Sigmoid colon (tissue), 7 donors: ENCODE data around the gene SLC8A1. TPM values are rescaled to one million over a fixed set of nuclear protein-coding genes. Genes with fewer than 3 reads are reported as not detected.

Source experiments
- DNase-seq: peaks from one replicate; pipeline ENCODE4 v3.0.0-alpha.2; 2019
- H3K27ac ChIP-seq, 4 donors: fragments of 200-600 bp; sonication (generic); one replicate each; pipeline ENCODE4 v1.5.1; 2016 to 2019; ENCODE audit warnings: mild to moderate bottlenecking in 1 of 4
- H3K27me3 ChIP-seq, 3 donors: fragments of 200-600 bp; sonication (generic); one replicate each; pipeline ENCODE4 v1.5.1; 2019; ENCODE audit warnings: mild to moderate bottlenecking in 1 of 3
- H3K36me3 ChIP-seq, 4 donors: fragments of 200-600 bp; sonication (generic); one replicate each; pipeline ENCODE4 v1.5.1; 2016 to 2019
- H3K4me1 ChIP-seq, 4 donors: fragments of 200-600 bp; sonication (generic); one replicate each; pipeline ENCODE4 v1.5.1; 2017 to 2019
- H3K4me3 ChIP-seq, 4 donors: fragments of 200-600 bp; sonication (generic); one replicate each; pipeline ENCODE4 v1.5.1; 2017 to 2019; ENCODE audit warnings: mild to moderate bottlenecking in 2 of 4, moderate library complexity in 1 of 4
- H3K9me3 ChIP-seq, 4 donors: fragments of 200-600 bp in 3 of 4; sonication (generic) in 3 of 4; one replicate each; pipeline versions ENCODE4 v1.5.1 to v1.6.1; 2013 to 2019
- EP300 ChIP-seq, 4 donors: sonication (generic); formaldehyde crosslinking; IDR thresholded peaks; one replicate each; pipeline ENCODE4 v1.6.1; 2017; ENCODE audit warnings: antibody characterized with exemption in 4 of 4
- POLR2A ChIP-seq, 2 donors: fragments of 450-650 bp; IDR thresholded peaks; one replicate each; pipeline ENCODE4 v1.6.1; 2016; ENCODE audit warnings: antibody characterized with exemption in 2 of 2, mild to moderate bottlenecking in 2 of 2, moderate library complexity in 2 of 2
- POLR2AphosphoS5 ChIP-seq, 4 donors: sonication (generic); formaldehyde crosslinking; IDR thresholded peaks; one replicate each; pipeline ENCODE4 v1.6.1; 2017; ENCODE audit warnings: antibody characterized with exemption in 4 of 4
- WGBS, 2 donors: extraction: QIAGEN DNeasy Blood & Tissue Kit; methylation state at CpG; one replicate each; pipeline ENCODE4 v1.1.7; 2013; 5-methylcytosine and 5-hydroxymethylcytosine counted together
- intact Hi-C: fragments of 100-400 bp; cut with DNase I; formaldehyde crosslinking; loops from one replicate; pipeline ENCODE4 v1.15.1; 2023
- polyA plus RNA-seq, 3 donors: library from polyadenylated mRNA; stranded (reverse); fragments of 200-250 nt; gene quantifications; one replicate each; pipeline ENCODE4 v1.2.3, GENCODE V29; 2013
- total RNA-seq, 4 donors: library from RNA; depleted of rRNA; stranded (reverse); fragments of >200 nt; gene quantifications; one replicate each; pipeline ENCODE4 v1.1.0, GENCODE V29; 2016
- TF ChIP-seq, protein P1 (sequence below), 4 experiments: fragments of 450-650 bp in 3 of 4; fragments of 200-600 bp in 1 of 4; IDR thresholded peaks; one replicate each; pipeline ENCODE4 v1.5.1; 2016 to 2019; ENCODE audit warnings: antibody characterized with exemption in 4 of 4, mild to moderate bottlenecking in 3 of 4, moderate library complexity in 2 of 4
- donor health status: healthy with polysubstance abuse.
- donor health status: Bipolar disorder and iron deficiency.
- donor health status: healthy.

SLC8A1 gene
- total and polyA plus RNA-seq, 7 donors, result 0.60 to 337 (median 229) TPM

- Histone ChIP-seq H3K4me1 (peaks cover 0 to 7% (median under 1%) of the 10 kb centered on the region in 4 donors), H3K27ac (no peak overlapping the region), H3K9me3 (no peaks in the 10 kb centered on the region), H3K27me3 (no peaks in the 10 kb centered on the region), H3K4me3 (no peak overlapping the region), H3K36me3 (peaks cover 0 to 21% (median 0%) of the 10 kb centered on the region in 4 donors)
- TF ChIP-seq POLR2AphosphoS5 (IDR thresholded peaks at IDR 0.05), result no peak
- no peak for TF ChIP-seq EP300 (IDR thresholded peaks at IDR 0.05)
- TF ChIP-seq, protein P1, sequence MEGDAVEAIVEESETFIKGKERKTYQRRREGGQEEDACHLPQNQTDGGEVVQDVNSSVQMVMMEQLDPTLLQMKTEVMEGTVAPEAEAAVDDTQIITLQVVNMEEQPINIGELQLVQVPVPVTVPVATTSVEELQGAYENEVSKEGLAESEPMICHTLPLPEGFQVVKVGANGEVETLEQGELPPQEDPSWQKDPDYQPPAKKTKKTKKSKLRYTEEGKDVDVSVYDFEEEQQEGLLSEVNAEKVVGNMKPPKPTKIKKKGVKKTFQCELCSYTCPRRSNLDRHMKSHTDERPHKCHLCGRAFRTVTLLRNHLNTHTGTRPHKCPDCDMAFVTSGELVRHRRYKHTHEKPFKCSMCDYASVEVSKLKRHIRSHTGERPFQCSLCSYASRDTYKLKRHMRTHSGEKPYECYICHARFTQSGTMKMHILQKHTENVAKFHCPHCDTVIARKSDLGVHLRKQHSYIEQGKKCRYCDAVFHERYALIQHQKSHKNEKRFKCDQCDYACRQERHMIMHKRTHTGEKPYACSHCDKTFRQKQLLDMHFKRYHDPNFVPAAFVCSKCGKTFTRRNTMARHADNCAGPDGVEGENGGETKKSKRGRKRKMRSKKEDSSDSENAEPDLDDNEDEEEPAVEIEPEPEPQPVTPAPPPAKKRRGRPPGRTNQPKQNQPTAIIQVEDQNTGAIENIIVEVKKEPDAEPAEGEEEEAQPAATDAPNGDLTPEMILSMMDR (IDR thresholded peaks at IDR 0.05), result no peak
- TF ChIP-seq POLR2A (IDR thresholded peaks at IDR 0.05), result no peak
- intact Hi-C loops, result no loop called here
- DNase-seq, result no peak
- WGBS, 2 donors, result 53 to 59% methylated on average over 2 of the region's 2 CpGs
These were observed 304.5 kb downstream of the SLC8A1 start for GRCh38 chr2:40147360-40147759.

DNA sequence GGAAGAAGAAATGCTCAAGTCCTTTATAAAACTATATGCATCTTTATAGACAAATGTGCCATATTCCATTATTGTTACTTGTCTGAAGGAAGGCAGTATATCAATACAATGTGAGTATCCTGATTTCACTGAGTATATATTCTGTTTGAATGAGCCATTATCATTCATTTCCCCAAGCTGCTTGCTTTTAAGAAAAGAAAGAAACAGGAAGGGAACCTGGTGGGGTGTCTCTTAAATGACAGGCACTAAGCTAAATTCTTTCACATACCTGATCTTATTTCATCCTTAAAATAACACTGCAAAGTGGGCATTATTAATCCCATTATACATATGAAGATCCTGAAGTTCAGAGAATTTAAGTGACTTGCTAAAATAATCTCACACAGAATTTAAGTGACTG, 307.9 kb downstream of the SLC8A1 start:
- Histone ChIP-seq H3K27me3 (no peaks in the 10 kb centered on the region), H3K9me3 (no peaks in the 10 kb centered on the region)
- intact Hi-C loops, result no loop called here

GRCh38 chr2:40138314-40138713, 313.6 kb downstream of the SLC8A1 start:
- WGBS, 2 donors, result 41 to 69% methylated on average over 1 of the region's 1 CpG

More for the DNA sequence above, 307.9 kb downstream of the SLC8A1 start:
- TF ChIP-seq EP300 (IDR thresholded peaks at IDR 0.05), result no peak
- TF ChIP-seq POLR2AphosphoS5 (IDR thresholded peaks at IDR 0.05), result no peak
- TF ChIP-seq POLR2A (IDR thresholded peaks at IDR 0.05), result no peak
- TF ChIP-seq, protein P1 (IDR thresholded peaks at IDR 0.05), result no peak
- Histone ChIP-seq H3K36me3 (peaks cover 0 to 14% (median 0%) of the 10 kb centered on the region in 4 donors), H3K4me3 (no peak overlapping the region), H3K4me1 (peaks cover 0 to 27% (median 15%) of the 10 kb centered on the region in 4 donors), H3K27ac (no peak overlapping the region)
- DNase-seq, result no peak

GRCh38 chr2:40131081-40131704, 320.7 kb downstream of the SLC8A1 start:
- intact Hi-C loops, result no loop called here
- TF ChIP-seq, protein P1 (IDR thresholded peaks at IDR 0.05), result no peak
- TF ChIP-seq POLR2A (IDR thresholded peaks at IDR 0.05) (no peak), POLR2AphosphoS5 (IDR thresholded peaks at IDR 0.05) (no peak), EP300 (IDR thresholded peaks at IDR 0.05) (no peak)
- 63 to 79% methylated on average over 3 of the region's 3 CpGs for WGBS, 2 donors
- Histone ChIP-seq H3K4me1 (peaks cover 0 to 52% (median 41%) of the 10 kb centered on the region in 4 donors), H3K27ac (peak overlapping the region in 3 of 4 donors; percentile 61 to 83 (median 77)), H3K27me3 (no peaks in the 10 kb centered on the region), H3K4me3 (no peak overlapping the region), H3K36me3 (no peaks in the 10 kb centered on the region), H3K9me3 (no peaks in the 10 kb centered on the region)
- no peak for DNase-seq

More at GRCh38 chr2:40138314-40138713, 313.6 kb downstream of the SLC8A1 start:
- intact Hi-C loops, result no loop called here
- Histone ChIP-seq H3K4me3 (no peak overlapping the region), H3K27ac (peak overlapping the region in 1 of 4 donors; percentile 1), H3K27me3 (no peaks in the 10 kb centered on the region), H3K36me3 (peaks cover 0 to 14% (median 0%) of the 10 kb centered on the region in 4 donors), H3K9me3 (no peaks in the 10 kb centered on the region), H3K4me1 (peaks cover 0 to 37% (median 19%) of the 10 kb centered on the region in 4 donors)
- DNase-seq, result no peak
- no peak for TF ChIP-seq POLR2A (IDR thresholded peaks at IDR 0.05)
- TF ChIP-seq EP300 (IDR thresholded peaks at IDR 0.05), result no peak
- no peak for TF ChIP-seq POLR2AphosphoS5 (IDR thresholded peaks at IDR 0.05)
- TF ChIP-seq, protein P1 (IDR thresholded peaks at IDR 0.05), result no peak
